ENCODE data around the gene GLB1L3. TPM values are rescaled to one million over a fixed set of nuclear protein-coding genes. Genes with fewer than 3 reads are reported as not detected.

The GLB1L3 gene
- 10 to 100 TPM; 11.2 to 11.9 TPM for total RNA-seq

- DNase-seq: peak; percentile 87
- peaks cover 23% of the 10 kb centered on the region for H3K36me3 Mint-ChIP-seq (ENCODE audit: low read depth)
- CTCF ChIA-PET: interaction anchor here (0.7 to 8.7 kb wide), 11 partner anchors 8 to 160 kb away, joined by 3 to 76 read pairs (median 7); partner anchors contain the start of genes ACAD8 and VPS26B
- intact Hi-C loops (cut with micrococcal nuclease): no loop called here
- peak within 1 kb of the TSS; percentile 88 for H3K4me3 Mint-ChIP-seq
- peak; percentile 52 for TF ChIP-seq CTCF (IDR thresholded peaks at IDR 0.05)
- peaks cover 35% of the 10 kb centered on the region for H3K4me1 Mint-ChIP-seq (ENCODE audit: low read depth)
- H3K9me3 Mint-ChIP-seq: peaks cover 2% of the 10 kb centered on the region
- POLR2A ChIA-PET: interaction anchor here (0.9 to 3.9 kb wide), 7 partner anchors 10 to 57 kb away, joined by 3 to 28 read pairs (median 8); partner anchors contain the start of genes GLB1L2, NCAPD3 and VPS26B
- peak; percentile 89 for ATAC-seq
- H3K27ac Mint-ChIP-seq: peak within 1 kb of the TSS; percentile 96
- peaks cover 4% of the 10 kb centered on the region for H3K27me3 Mint-ChIP-seq
These were observed at the start of gene GLB1L3 for GRCh38 chr11:134275534-134276395. Gene GLB1L3 (plus strand): TSS chr11:134276379. CDS start chr11:134276741, 362 bp downstream.

- DNase-seq: no peak
- Mint-ChIP-seq H3K27me3 (no peaks in the 10 kb centered on the region), H3K36me3 (ENCODE audit: low read depth) (peaks cover 17% of the 10 kb centered on the region), H3K4me1 (ENCODE audit: low read depth) (peaks cover 65% of the 10 kb centered on the region), H3K4me3 (peak overlapping the region; percentile 95), H3K27ac (no peak overlapping the region), H3K9me3 (no peaks in the 10 kb centered on the region)
- intact Hi-C loops (cut with micrococcal nuclease): loop anchor here (10.0 kb wide), 1 partner anchor 282 kb away; no protein-coding TSS in a partner anchor
- TF ChIP-seq CTCF (IDR thresholded peaks at IDR 0.05): no peak
- CTCF ChIA-PET: interaction anchor here (1.2 to 3.6 kb wide), 3 partner anchors 7 to 19 kb away, joined by 4 to 18 read pairs (median 11); no protein-coding TSS in a partner anchor
- ATAC-seq: no peak
- POLR2A ChIA-PET: interaction anchor here (2.5 to 5.3 kb wide), 2 partner anchors 12 to 50 kb away, joined by 13 to 28 read pairs; partner anchors contain the start of gene GLB1L3
These were observed 49.3 kb upstream of the GLB1L3 start for GRCh38 chr11:134226806-134227325.

GRCh38 chr11:134228625-134229024 lies 47.6 kb upstream of the GLB1L3 start:
- peaks cover 3% of the 10 kb centered on the region for H3K36me3 Mint-ChIP-seq (ENCODE audit: low read depth)
- no peaks in the 10 kb centered on the region for H3K27me3 Mint-ChIP-seq
- TF ChIP-seq CTCF (IDR thresholded peaks at IDR 0.05): no peak
- ATAC-seq (peak; percentile 13), DNase-seq (peak; percentile 77)
- H3K9me3 Mint-ChIP-seq: no peaks in the 10 kb centered on the region
- POLR2A ChIA-PET: interaction anchor here (0.7 to 1.5 kb wide), 4 partner anchors 20 to 50 kb away, joined by 3 to 4 read pairs (median 3); partner anchors contain the start of gene GLB1L3
- CTCF ChIA-PET: interaction anchor here (0.8 to 1.8 kb wide), 4 partner anchors 16 to 33 kb away, joined by 3 to 8 read pairs (median 4); no protein-coding TSS in a partner anchor
- no peak overlapping the region for H3K27ac Mint-ChIP-seq
- H3K4me1 Mint-ChIP-seq (ENCODE audit: low read depth): peaks cover 65% of the 10 kb centered on the region
- intact Hi-C loops (cut with micrococcal nuclease): loop anchor here (10.0 kb wide), 1 partner anchor 284 kb away; no protein-coding TSS in a partner anchor
- H3K4me3 Mint-ChIP-seq: no peak overlapping the region

- intact Hi-C loops (cut with micrococcal nuclease): loop anchor here (10.0 kb wide), 1 partner anchor 284 kb away; no protein-coding TSS in a partner anchor
- H3K4me1 Mint-ChIP-seq (ENCODE audit: low read depth): peaks cover 65% of the 10 kb centered on the region
- DNase-seq (no peak), ATAC-seq (no peak)
- no peaks in the 10 kb centered on the region for H3K9me3 Mint-ChIP-seq
- H3K27ac Mint-ChIP-seq: no peak overlapping the region
- POLR2A ChIA-PET: interaction anchor here (0.7 to 1.5 kb wide), 4 partner anchors 19 to 49 kb away, joined by 3 to 4 read pairs (median 3); partner anchors contain the start of gene GLB1L3
- no peaks in the 10 kb centered on the region for H3K27me3 Mint-ChIP-seq
- no peak for TF ChIP-seq CTCF (IDR thresholded peaks at IDR 0.05)
- CTCF ChIA-PET: interaction anchor here (0.8 to 1.8 kb wide), 5 partner anchors 15 to 33 kb away, joined by 3 to 8 read pairs (median 3); no protein-coding TSS in a partner anchor
- peaks cover 3% of the 10 kb centered on the region for H3K36me3 Mint-ChIP-seq (ENCODE audit: low read depth)
- H3K4me3 Mint-ChIP-seq: no peak overlapping the region
These were observed 46.9 kb upstream of the GLB1L3 start for GRCh38 chr11:134229126-134229790.
